Measurements from ENCODE around the gene CMTM6. TPM values are rescaled to one million over a fixed set of nuclear protein-coding genes. Genes with fewer than 3 reads are reported as not detected.

CMTM6 gene
- total and polyA plus RNA-seq, 2 of the 13 experiments (the other 11 are each of a cell fraction or from before 2014, with no cell fraction given): 25.6 to 55.7 TPM

- TF ChIP-seq ZNF281 (CRISPR knock-in tag; IDR thresholded peaks at IDR 0.05; ENCODE audit: borderline replicate concordance) (no peak), CTCF (CRISPR knock-in tag; IDR thresholded peaks at IDR 0.05) (peak; percentile 92), ZNF280B (CRISPR knock-in tag; IDR thresholded peaks at IDR 0.05; ENCODE audit: borderline replicate concordance) (no peak), ARNT2 (CRISPR knock-in tag; IDR thresholded peaks at IDR 0.05; ENCODE audit: low read depth) (no peak)
Observed at GRCh38 chr3:32510075-32510724, 7.5 kb upstream of the CMTM6 start (continued).

GRCh38 chr3:32508711-32509110, 6.1 kb upstream of the CMTM6 start:
- H3K4me3 ChIP-seq (replicated peaks in 1 of 3; ENCODE audit: insufficient read depth in 1 of 3, low read depth in 2 of 3, low read length in 3 of 3): no peak overlapping the region
- peaks cover 0 to 1% of the 10 kb centered on the region in 2 experiments; a peak in 1 of 5 replicates for H3K27me3 ChIP-seq (ENCODE audit: control insufficient read depth in 1 of 2, insufficient read depth in 2 of 2, low read length in 2 of 2)
- H3K36me3 ChIP-seq (replicated peaks in 1 of 2; ENCODE audit: control insufficient read depth in 1 of 2, insufficient read depth in 2 of 2, low read length in 2 of 2): no peaks in the 10 kb centered on the region
- DNase-seq (ENCODE audit: low spot score): no peak
- intact Hi-C loops (cut with micrococcal nuclease; ENCODE audit: unreplicated experiment) (loop anchor here (10.0 kb wide), 1 partner anchor 114 kb away; the partner anchor contains the start of gene CMTM7), in situ Hi-C loops (cut with HindIII; ENCODE audit: extremely low pct_ligation_motif_present, low pct_unique_long_range_greater_than_20kb) (loop anchor here (5.0 to 10.0 kb wide), 2 partner anchors 159 to 426 kb away; no protein-coding TSS in a partner anchor)
- H3K27ac ChIP-seq (ENCODE audit: extremely low read length, insufficient read depth, low read length): no peak overlapping the region
- H4K20me1 ChIP-seq (ENCODE audit: insufficient read depth, low read length): no peaks in the 10 kb centered on the region
- no peaks in the 10 kb centered on the region for H3K79me2 ChIP-seq (ENCODE audit: insufficient read depth, low read length)
- ATAC-seq: no peak
- no peak for FAIRE-seq
- no peak overlapping the region for H3K4me2 ChIP-seq (ENCODE audit: low read depth, low read length)
- CTCF ChIA-PET (ENCODE audit: low intra/inter-chr PET ratio, low total read pairs): no interaction called here
- POLR2A ChIA-PET: no interaction called here
- WGBS (ENCODE audit: low lambda C conversion rate): 61% methylated on average over 7 of the region's 7 CpGs
- H3K9me3 ChIP-seq (ENCODE audit: low read length): no peaks in the 10 kb centered on the region
- H3K4me1 ChIP-seq (ENCODE audit: insufficient read depth, low read length): peaks cover 12% of the 10 kb centered on the region
- H2AFZ ChIP-seq (ENCODE audit: low read length): no peak overlapping the region
- BruUV-seq (replicated peaks): no TSS peak
- TF ChIP-seq ZFAT (CRISPR knock-in tag; conservative IDR thresholded peaks at IDR 0.05) (no peak), MAFF (IDR thresholded peaks at IDR 0.05; ENCODE audit: low read depth, low read length) (no peak), RARA (CRISPR knock-in tag; IDR thresholded peaks at IDR 0.05) (no peak), NKX3-1 (CRISPR knock-in tag; IDR thresholded peaks at IDR 0.05) (no peak), ZNF496 (CRISPR knock-in tag; IDR thresholded peaks at IDR 0.05; ENCODE audit: insufficient replicate concordance) (no peak), ZFP90 (CRISPR knock-in tag; IDR thresholded peaks at IDR 0.05; ENCODE audit: borderline replicate concordance) (no peak), HDAC6 (IDR thresholded peaks at IDR 0.05; ENCODE audit: low read depth, low read length) (no peak), ZNF143 (CRISPR knock-in tag; IDR thresholded peaks at IDR 0.05) (no peak), DR1 (CRISPR knock-in tag; IDR thresholded peaks at IDR 0.05) (no peak), ZFP36L1 (CRISPR knock-in tag; IDR thresholded peaks at IDR 0.05) (no peak), CHD4 (IDR thresholded peaks at IDR 0.05; ENCODE audit: borderline replicate concordance, low read length) (no peak)
- H3K9ac ChIP-seq (ENCODE audit: insufficient read depth, low read depth, low read length): no peak overlapping the region
